Dendritic cell treated with granulocyte-macrophage colony-stimulating factor and Interleukin-4, amounts not matched to agents 40 ng/mL and 50 ng/mL, for 4 days (primary cell): ENCODE measurements around the gene C1QL4.
"Not testable (repeated sequence)": the region's sequence is repeated elsewhere in the genome, so short reads cannot be mapped to it uniquely, and the experiment has no call there.

ENCODE experiments used
- H3K27ac Mint-ChIP-seq: one replicate; pipeline ENCODE4 v1.8.0; 2022; ENCODE audit warnings: mild to moderate bottlenecking, mixed read lengths
- H3K27me3 Mint-ChIP-seq: one replicate; pipeline ENCODE4 v1.8.0; 2022; ENCODE audit warnings: mild to moderate bottlenecking, mixed read lengths
- H3K36me3 Mint-ChIP-seq: one replicate; pipeline ENCODE4 v1.8.0; 2022; ENCODE audit warnings: low read depth, mixed read lengths
- H3K4me1 Mint-ChIP-seq: one replicate; pipeline ENCODE4 v1.8.0; 2022; ENCODE audit warnings: low read depth, mixed read lengths
- H3K4me3 Mint-ChIP-seq: one replicate; pipeline ENCODE4 v1.8.0; 2022; ENCODE audit warnings: mild to moderate bottlenecking, moderate library complexity, mixed read lengths
- H3K9me3 Mint-ChIP-seq: one replicate; pipeline ENCODE4 v1.8.0; 2022; ENCODE audit warnings: mixed read lengths
- intact Hi-C: fragments of 100-400 bp; cut with micrococcal nuclease; formaldehyde crosslinking; loops from one replicate; pipeline ENCODE4 v1.15.0; 2022

Gene C1QL4

GRCh38 chr12:49294804-49295081 lies 42.2 kb downstream of the C1QL4 start:
- Mint-ChIP-seq H3K4me3 (no peak overlapping the region), H3K27me3 (peaks cover 92% of the 10 kb centered on the region), H3K36me3 (no peaks in the 10 kb centered on the region), H3K4me1 (peaks cover 38% of the 10 kb centered on the region), H3K27ac (no peak overlapping the region), H3K9me3 (no peaks in the 10 kb centered on the region)
- intact Hi-C loops = loop anchor here (5.0 kb wide), 1 partner anchor 218 kb away; no protein-coding TSS in a partner anchor

DNA sequence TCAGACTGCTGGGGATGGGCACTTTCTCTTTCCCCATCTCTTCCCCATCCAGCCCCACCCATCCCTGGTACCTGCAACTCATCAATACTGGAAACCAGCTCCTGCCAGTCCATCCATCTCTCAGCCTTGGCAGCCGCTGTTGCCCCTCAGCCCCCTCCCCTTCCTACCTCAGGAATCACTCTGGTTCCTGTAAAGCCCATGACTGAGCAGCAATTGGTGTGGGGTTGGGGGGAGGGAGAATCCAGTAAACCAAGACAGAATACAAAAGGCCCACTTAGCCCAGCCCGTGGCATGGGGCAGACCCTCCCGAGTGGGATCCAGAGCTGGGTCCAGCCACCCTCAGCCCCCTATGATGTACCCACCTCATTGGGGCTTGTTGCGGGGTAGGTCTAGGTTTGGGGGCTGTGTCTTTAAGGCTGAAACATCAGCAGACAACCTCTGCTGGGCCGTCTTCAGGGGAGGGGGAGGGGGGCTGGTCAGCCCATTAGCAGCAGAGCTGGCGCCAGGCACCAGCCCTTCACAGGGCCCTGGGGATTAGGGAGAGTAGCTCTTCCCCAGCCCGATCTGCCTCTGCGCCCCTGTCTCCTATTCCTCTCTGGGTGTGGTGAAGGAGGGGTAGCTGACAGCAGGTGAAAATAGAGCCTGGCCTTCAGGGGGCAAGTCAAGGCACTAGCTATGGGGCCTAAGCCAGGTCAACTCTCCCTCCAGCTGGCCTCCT lies 42.7 kb downstream of the C1QL4 start:
- H3K9me3 Mint-ChIP-seq = no peaks in the 10 kb centered on the region
- no peak overlapping the region for H3K27ac Mint-ChIP-seq
- no peaks in the 10 kb centered on the region for H3K36me3 Mint-ChIP-seq
- H3K4me3 Mint-ChIP-seq = no peak overlapping the region
- intact Hi-C loops = loop anchor here (5.0 kb wide), 1 partner anchor 218 kb away; no protein-coding TSS in a partner anchor
- peaks cover 90% of the 10 kb centered on the region for H3K27me3 Mint-ChIP-seq
- H3K4me1 Mint-ChIP-seq = peaks cover 38% of the 10 kb centered on the region

DNA sequence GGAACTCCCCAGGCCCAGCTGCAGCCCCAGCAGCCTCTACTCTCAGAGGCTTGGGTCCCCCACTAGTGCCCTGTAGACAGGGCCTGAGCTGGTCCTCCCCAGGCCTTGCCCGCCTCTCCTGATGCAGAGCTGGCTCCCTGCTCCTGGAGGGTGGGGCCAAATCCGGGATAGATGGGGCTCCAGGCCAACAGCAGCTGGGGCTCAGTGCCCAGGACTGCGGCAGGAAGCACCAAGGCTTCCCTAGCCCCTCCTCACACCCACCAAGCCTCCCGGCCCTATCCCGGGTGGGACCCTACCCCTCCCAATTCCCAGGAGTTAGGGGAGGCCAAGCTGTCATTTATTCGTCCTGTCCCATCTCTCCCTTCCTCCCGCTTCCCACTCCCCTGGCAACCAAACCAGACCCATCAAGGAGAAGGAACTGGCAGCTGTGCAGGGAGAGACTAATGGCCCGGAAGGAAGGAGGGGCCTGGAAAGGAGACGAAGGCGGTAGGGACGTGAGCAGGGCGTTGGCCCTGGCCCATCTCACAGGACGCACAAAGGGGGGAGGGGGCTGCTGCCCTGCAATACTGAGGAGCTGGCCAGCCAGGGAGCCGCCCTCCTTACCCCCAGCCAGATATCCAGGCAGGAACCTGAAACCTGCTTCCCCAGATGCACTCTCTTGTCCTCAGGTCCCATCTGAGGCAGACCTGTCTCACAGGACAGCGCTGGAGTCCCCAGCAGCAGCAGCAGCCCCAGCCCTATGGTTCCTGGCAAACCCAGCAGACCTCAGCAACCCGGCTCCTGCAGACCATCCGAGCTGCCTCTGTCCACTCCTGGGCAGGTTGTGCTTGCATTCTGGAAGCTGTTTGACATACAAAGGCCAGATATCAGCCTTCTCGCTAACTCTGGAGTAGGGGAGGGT lies 43.7 kb downstream of the C1QL4 start:
- H3K4me3 Mint-ChIP-seq = no peak overlapping the region
- no peaks in the 10 kb centered on the region for H3K36me3 Mint-ChIP-seq
- intact Hi-C loops = loop anchor here (5.0 kb wide), 1 partner anchor 219 kb away; no protein-coding TSS in a partner anchor
- H3K9me3 Mint-ChIP-seq = no peaks in the 10 kb centered on the region
- H3K27me3 Mint-ChIP-seq = peaks cover 90% of the 10 kb centered on the region
- H3K27ac Mint-ChIP-seq = no peak overlapping the region
- peaks cover 36% of the 10 kb centered on the region for H3K4me1 Mint-ChIP-seq

DNA sequence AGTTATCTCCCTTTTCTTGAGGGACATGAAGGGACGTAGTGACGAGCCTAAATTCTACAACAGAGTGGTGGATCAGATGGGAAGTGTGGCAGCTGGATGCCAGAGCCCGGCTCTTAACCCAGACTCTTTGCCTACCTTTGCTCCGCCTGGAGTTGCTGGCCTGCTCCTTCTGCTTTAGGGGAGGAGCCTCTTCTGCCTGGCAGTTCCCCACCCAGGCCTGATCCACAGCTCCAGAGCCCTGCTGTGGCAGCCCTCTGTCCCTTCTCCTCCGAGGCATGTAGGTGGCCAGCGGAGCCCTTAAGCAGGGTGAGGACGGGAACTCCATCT lies 44.3 kb downstream of the C1QL4 start:
- H3K4me1 Mint-ChIP-seq = peaks cover 30% of the 10 kb centered on the region
- no peaks in the 10 kb centered on the region for H3K36me3 Mint-ChIP-seq
- H3K27ac Mint-ChIP-seq = no peak overlapping the region
- H3K9me3 Mint-ChIP-seq = no peaks in the 10 kb centered on the region
- H3K4me3 Mint-ChIP-seq = no peak overlapping the region
- peaks cover 89% of the 10 kb centered on the region for H3K27me3 Mint-ChIP-seq
- intact Hi-C loops = loop anchor here (5.0 kb wide), 1 partner anchor 220 kb away; no protein-coding TSS in a partner anchor

DNA sequence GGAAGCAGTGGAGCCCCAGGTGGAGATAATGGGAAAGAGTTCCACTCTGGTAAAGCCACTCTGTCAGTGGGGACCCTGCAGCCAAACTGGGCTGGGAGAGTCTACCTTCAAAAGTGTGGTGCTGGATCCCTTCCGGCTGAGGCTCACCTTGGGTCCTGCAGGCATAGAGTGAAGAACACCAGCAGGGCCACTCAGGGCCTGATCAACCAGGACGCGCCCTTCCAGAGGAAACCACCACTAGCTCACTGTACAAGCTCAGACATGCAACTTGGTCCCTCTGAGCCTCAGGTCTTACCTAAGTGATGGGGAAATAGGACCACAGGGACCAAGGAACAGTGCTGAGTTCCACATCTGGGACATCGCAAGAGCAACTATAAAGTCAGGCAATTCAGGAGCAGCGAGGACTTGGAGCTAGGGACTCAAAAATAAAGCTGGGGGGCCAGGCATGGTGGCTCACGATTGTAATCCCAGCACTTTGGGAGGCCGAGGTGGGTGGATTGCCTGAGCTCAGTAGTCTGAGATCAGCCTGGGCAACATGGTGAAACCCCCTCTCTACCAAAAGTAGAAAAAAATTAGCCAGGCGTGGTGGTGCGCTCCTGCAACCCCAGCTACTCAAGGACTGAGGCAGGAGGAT lies 47.9 kb downstream of the C1QL4 start:
- intact Hi-C loops = loop anchor here (2.0 kb wide), 2 partner anchors 48 to 58 kb away; partner anchors contain the start of genes C1QL4 and DNAJC22
- Mint-ChIP-seq H3K27ac (no peak overlapping the region), H3K4me1 (peaks cover 5% of the 10 kb centered on the region), H3K36me3 (no peaks in the 10 kb centered on the region), H3K9me3 (no peaks in the 10 kb centered on the region), H3K27me3 (peaks cover 76% of the 10 kb centered on the region), H3K4me3 (no peak overlapping the region)

DNA sequence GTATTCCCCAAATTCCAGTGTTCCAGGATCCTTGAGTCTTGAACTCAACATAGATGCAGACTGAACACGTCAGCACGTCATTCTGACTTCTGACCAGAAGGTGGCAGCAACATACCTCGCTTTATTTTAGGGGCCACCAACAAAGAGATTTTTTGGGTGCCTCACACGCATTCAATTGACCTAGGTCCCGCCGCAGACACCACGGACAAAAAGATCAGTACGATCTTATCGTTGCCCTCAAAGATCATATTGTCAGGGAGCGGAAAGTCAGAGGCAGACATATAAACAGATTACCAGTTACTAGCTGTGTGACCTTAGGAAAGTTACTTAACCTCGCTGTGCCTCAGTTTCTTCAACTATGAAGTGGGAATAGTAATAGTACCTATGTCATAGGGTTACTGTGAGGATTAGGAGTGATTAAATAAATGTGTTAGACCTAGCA lies 48.6 kb downstream of the C1QL4 start:
- Mint-ChIP-seq H3K4me1 (peaks cover 4% of the 10 kb centered on the region), H3K4me3 (no peak overlapping the region), H3K27me3 (peaks cover 76% of the 10 kb centered on the region), H3K9me3 (no peaks in the 10 kb centered on the region), H3K36me3 (no peaks in the 10 kb centered on the region), H3K27ac (no peak overlapping the region)
- intact Hi-C loops = loop anchor here (2.0 kb wide), 2 partner anchors 48 to 58 kb away; partner anchors contain the start of genes C1QL4 and DNAJC22

- Mint-ChIP-seq H3K9me3 (no peaks in the 10 kb centered on the region), H3K36me3 (no peaks in the 10 kb centered on the region), H3K27me3 (peaks cover 70% of the 10 kb centered on the region), H3K27ac (no peak overlapping the region), H3K4me1 (no peaks in the 10 kb centered on the region), H3K4me3 (no peak overlapping the region)
- intact Hi-C loops = loop anchor here (2.0 kb wide), 2 partner anchors 49 to 59 kb away; partner anchors contain the start of genes C1QL4 and DNAJC22
Observed at GRCh38 chr12:49287876-49288275, 49.1 kb downstream of the C1QL4 start.

GRCh38 chr12:49284672-49285071 lies 52.3 kb downstream of the C1QL4 start:
- Mint-ChIP-seq H3K36me3 (no peaks in the 10 kb centered on the region), H3K27me3 (peaks cover 48% of the 10 kb centered on the region), H3K9me3 (no peaks in the 10 kb centered on the region), H3K4me1 (peaks cover 12% of the 10 kb centered on the region), H3K27ac (no peak overlapping the region), H3K4me3 (no peak overlapping the region)
- intact Hi-C loops = no loop called here

DNA sequence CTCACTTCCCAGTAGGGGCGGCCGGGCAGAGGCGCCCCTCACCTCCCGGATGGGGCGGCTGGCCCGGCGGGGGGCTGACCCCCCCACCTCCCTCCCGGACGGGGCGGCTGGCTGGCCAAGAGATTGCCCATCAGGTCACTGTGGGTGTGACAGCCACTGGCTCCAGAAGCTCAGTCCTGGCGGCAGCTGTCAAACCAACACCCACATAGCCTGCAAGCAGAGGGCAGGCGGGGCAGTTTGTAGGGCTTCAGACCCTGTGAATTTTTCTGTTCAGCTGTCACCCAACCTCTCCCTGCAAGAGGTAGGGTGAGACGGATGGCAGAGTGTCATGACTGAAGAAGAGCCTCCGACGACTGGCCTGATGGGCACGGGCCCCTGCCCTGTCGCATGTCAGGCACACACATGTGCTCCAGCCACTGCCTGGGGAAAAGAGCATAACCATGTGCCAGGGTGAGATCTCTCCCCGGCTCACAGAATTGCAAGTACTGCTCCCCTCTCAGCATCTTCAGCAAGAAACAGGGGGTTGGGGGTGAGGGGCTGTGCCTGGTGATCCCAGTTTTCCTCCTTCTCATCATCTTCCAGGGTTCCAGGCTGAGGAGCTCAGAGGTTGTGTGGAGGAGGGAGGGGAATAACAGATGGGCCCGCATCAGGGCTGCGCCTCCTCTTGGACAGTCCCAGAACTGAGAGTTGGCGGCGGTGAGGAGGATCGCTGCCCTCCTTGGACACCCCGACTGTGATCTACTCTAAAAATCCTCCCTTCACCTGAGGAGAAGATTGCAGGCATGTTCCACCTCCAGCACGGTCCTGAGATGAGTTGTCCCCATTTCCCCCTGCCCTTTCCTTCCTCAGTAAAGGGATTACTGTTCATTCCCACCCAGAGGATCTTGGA lies 53.2 kb downstream of the C1QL4 start:
- intact Hi-C loops = no loop called here
- Mint-ChIP-seq H3K9me3 (no peaks in the 10 kb centered on the region), H3K4me1 (peaks cover 17% of the 10 kb centered on the region), H3K4me3 (no peak overlapping the region), H3K36me3 (no peaks in the 10 kb centered on the region), H3K27ac (no peak overlapping the region), H3K27me3 (peaks cover 41% of the 10 kb centered on the region)

DNA sequence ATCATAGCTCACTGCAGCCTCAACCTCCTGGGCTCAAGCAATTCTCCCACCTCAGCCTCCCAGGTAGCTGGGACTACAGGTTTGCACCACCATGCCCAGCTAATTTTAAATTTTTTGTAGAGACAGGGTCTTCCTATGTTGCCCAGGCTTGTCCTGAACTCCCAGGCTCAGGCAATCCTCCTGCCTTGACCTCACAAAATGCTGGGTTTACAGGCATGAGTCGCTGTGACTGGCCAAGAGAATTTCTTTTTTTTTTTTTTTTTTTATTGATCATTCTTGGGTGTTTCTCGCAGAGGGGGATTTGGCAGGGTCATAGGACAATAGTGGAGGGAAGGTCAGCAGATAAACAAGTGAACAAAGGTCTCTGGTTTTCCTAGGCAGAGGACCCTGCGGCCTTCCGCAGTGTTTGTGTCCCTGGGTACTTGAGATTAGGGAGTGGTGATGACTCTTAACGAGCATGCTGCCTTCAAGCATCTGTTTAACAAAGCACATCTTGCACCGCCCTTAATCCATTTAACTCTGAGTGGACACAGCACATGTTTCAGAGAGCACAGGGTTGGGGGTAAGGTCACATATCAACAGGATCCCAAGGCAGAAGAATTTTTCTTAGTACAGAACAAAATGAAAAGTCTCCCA lies 54.1 kb downstream of the C1QL4 start:
- peaks cover 17% of the 10 kb centered on the region for H3K4me1 Mint-ChIP-seq
- H3K9me3 Mint-ChIP-seq, H3K36me3 Mint-ChIP-seq, H3K27ac Mint-ChIP-seq, H3K4me3 Mint-ChIP-seq, intact Hi-C loops: not testable (repeated sequence)
- H3K27me3 Mint-ChIP-seq = peaks cover 33% of the 10 kb centered on the region
